NCI-H1048 (cell line): ENCODE data around the gene ENO2.
"Not testable (repeated sequence)": the region's sequence is repeated elsewhere in the genome, so short reads cannot be mapped to it uniquely, and the experiment has no call there.

Source experiments
- DNase-seq: peaks from one replicate; lab custom pipeline; 2025; lab: John Stamatoyannopoulos, UW

ENO2 gene

DNA sequence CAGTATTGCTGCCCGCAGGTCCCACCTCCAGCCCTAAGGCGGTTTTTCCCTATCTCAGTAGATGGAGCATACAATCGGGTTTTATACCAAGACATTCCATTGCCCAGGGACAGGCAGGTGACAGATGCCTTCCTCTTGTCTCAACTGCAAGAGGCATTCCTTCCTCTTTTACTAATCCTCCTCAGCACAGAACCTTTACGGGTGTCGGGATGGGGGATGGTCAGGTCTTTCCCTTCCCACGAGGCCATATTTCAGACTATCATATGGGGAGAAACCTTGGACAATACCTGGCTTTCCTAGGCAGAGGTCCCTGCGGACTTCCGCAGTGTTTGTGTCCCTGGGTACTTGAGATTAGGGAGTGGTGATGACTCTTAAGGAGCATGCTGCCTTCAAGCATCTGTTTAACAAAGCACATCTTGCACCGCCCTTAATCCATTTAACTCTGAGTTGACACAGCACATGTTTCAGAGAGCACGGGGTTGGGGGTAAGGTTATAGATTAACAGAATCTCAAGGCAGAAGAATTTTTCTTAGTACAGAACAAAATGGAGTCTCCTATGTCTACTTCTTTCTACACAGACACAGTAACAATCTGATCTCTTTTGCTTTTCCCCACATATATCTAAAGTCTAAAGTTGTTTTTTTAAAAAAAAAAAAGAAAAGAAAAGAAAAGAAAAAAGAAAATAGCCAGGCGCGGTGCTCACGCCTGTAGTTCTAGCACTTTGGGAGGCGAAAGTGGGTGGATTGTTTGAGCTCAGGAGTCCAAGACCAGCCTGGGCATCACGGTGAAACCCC lies 28.0 kb upstream of the ENO2 start:
- not testable (repeated sequence) for DNase-seq

DNA sequence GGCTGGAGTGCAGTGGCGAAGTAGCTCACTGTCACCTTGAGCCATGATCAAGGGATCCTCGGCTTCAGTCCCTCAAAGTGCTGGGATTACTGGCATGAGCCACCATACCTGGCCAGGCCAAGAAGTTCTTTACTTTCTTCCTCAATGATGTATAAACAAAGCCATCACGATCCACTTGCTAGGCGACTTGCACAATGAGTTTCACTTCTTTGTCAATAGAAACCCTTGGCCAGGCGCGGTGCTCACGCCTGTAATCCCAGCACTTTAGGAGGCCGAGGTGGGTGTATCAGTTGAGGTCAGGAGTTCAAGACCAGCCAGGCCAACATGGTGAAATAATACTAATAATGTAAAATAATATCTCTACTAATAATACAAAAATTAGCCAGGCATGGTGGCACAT lies 26.9 kb upstream of the ENO2 start:
- no peak for DNase-seq

GRCh38 chr12:6888360-6888759 lies 26.0 kb upstream of the ENO2 start:
- DNase-seq: no peak

- DNase-seq: not testable (repeated sequence)
These were observed 25.6 kb upstream of the ENO2 start for GRCh38 chr12:6888794-6889193.

- not testable (repeated sequence) for DNase-seq
These were observed 24.4 kb upstream of the ENO2 start for GRCh38 chr12:6889775-6890573.

DNA sequence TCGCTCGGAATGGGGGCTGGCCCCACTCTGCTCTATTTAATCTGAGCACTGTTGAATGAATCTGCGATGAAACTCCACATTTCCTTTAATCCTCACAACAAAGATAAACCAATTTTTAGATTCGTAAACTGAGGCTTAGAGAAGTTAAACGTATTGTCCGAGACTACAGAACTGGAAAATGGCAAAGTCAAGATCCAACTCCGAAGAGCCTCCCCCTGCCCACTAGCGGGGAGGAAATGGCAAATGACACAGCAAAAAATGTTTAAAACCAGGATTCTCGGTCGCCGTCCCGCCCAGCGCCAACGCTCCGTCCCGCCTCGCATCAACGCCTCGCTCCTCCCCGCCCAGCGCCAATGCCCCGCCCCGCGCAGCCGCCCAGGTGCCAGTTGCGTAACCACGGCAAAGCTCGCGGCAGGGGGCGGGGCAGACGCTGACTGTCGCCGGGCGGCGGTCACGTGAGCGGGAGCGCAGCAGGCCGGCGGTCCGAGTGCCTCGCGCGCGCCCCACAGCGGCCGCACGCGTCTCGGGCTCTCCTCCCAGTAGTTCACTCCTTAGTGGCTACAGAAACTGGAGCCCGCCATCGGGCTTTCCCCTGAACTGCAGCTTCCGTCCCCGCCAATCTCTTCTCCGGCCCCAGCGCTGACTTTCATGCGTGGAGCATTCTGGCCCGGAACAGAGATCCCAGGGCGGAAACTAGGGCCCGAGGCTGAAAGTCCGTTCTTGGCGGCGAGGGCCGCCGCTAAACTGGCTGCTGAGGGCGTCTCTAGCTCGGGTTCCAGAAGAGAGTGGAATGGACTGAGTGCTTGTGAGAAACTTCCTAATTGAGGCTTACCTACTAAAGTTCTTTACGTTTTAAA lies 23.4 kb upstream of the ENO2 start:
- peak; percentile 94 for DNase-seq

- DNase-seq: no peak
These were observed 22.8 kb upstream of the ENO2 start for GRCh38 chr12:6891646-6892001.

DNA sequence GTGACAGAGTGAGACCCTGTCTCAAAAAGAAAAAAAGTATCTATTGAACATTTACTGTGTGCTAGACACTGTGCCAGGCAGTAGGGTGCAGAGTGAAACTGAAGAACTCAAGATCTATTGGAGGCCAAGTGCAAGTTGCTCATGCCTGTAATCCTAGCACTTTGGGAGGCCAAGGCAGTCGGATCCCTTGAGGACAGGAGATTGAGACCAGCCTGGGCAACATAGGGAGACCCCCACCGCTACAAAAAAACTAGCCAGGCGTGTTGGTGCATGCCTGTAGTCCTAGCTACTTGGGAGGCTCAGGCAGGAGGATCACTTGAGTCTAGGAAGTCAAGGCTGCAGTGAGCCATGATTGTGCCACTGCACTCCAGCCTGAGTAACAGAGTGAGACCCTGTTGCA lies 21.7 kb upstream of the ENO2 start:
- DNase-seq: not testable (repeated sequence)

DNA sequence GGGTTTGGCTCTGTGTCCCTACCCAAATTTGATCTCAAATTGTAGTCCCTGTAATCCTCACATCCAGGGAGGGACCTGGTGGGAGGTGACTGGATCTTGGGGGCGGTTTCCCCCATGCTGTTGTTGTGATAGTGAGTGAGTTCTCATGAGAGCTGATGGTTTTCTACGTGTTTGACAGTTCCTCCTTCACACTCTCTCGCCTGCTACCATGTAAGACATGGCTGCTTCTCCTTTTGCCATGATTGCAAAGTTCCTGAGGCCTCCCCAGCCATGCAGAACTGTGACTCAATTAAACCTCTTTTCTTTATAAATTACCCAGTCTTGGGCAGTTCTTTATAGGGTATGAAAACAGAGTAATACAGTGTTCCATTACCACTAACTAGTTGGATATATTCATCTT lies 20.1 kb upstream of the ENO2 start:
- no peak for DNase-seq

DNA sequence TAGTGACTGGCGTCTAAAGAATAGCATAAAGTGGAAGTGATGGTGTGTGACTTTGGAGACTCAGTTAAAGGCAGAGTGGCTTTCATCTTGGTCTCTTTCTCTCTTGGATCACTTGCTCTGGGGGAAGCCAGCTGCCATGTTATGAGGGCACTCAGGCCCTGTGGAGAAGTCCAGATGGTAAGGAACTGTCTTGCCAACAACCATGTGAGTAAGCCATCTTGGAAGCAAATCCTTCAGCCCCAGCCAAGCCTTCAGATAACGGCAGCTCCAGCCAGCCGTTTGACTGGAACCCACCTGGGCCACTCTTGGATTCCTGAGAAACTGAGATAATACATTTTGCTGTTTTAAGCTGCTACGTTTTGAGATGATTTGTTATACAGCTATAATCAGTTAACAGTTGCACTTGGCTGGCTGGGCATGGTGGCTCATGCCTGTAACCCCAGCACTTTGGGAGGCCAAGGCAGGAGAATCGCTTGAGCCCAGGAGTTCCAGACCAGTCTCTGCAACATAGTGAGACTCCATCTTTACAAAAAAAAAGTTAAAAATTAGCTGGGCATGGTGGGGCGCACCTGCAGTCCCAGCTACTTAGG lies 17.4 kb upstream of the ENO2 start:
- DNase-seq: no peak

- no peak for DNase-seq
These were observed 15.0 kb upstream of the ENO2 start for GRCh38 chr12:6899427-6899826.

- DNase-seq: peak; percentile 68
These were observed 14.4 kb upstream of the ENO2 start for GRCh38 chr12:6899837-6900519.

GRCh38 chr12:6902448-6902847 lies 11.9 kb upstream of the ENO2 start:
- no peak for DNase-seq

DNA sequence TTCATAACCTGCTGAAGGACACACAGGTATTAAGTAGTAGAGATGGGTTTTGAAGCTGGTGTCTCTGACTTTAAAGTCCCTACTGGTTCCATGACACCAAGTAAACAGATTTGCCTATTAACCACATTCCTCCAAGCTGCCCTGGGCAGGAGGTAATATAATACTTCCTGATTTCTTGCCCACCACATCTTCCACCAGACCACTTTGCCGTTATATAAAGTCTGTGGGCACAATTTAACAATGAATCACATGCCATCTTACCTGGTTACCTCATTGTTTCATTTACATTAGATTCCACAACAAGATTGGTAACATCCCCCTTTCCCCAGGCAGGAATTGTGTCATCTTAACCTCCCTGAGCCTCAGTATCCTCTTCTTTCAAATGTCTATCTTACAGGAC lies 10.7 kb upstream of the ENO2 start:
- DNase-seq: no peak

- peak; percentile 96 for DNase-seq
These were observed 9.8 kb upstream of the ENO2 start, which contains the start of gene LRRC23 for GRCh38 chr12:6904280-6905276. Gene LRRC23 (plus strand): TSS chr12:6904822. CDS start chr12:6905634, 812 bp downstream.

DNA sequence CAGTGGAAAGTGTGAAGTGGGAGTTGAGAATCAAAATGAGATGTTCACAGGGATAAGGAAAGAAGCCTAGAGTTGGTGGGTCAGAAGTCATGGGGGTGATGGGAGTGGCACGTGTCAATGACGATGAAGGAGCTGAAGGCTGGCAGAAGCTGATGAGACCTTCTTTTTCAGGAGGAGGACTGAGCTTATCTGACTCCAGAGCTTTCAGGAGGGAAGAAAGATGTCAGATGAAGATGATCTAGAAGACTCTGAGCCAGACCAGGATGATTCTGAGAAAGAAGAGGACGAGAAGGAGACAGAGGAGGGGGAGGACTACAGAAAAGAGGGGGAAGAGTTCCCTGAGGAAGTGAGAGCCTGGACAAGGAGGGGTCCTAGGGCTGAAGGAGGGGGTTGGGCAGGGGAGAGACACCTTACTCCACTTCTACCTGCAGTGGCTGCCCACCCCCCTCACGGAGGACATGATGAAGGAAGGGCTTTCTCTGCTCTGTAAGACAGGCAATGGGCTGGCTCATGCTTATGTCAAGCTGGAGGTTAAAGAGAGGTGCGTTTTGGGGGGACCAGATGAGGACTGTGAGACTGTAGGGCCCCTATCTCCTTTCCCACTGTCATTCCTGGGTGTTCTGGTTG lies 8.9 kb upstream of the ENO2 start:
- no peak for DNase-seq

GRCh38 chr12:6908141-6908540 lies 6.2 kb upstream of the ENO2 start:
- not testable (repeated sequence) for DNase-seq

- no peak for DNase-seq
These were observed 4.8 kb upstream of the ENO2 start for GRCh38 chr12:6909421-6910145.
